IMR-90 (cell line): ENCODE data around the gene SSBP2. TPM values are rescaled to one million over a fixed set of nuclear protein-coding genes. Genes with fewer than 3 reads are reported as not detected.

Experiments
- ATAC-seq: fragments of 200-7000 bp; cut with Tn5 transposase; 2 replicates; pipeline ENCODE4 v1.9.1; 2020; ENCODE audit warnings: low read depth, mild to moderate bottlenecking, moderate library complexity
- BruUV-seq: library from RNA; stranded (reverse); fragments of 400-500 nt; replicated peaks from 2 replicates; lab custom pipeline; 2021; lab: Mats Ljungman, UMichigan
- CTCF ChIA-PET: fragments of 300-600 bp; formaldehyde crosslinking; extraction: SDS; loops from one replicate; lab custom pipeline; 2021; ENCODE audit warnings: antibody characterized with exemption; lab: Yijun Ruan, JAX
- POLR2A ChIA-PET: fragments of 300-600 bp; sonication (Branson Sonifier 250); formaldehyde crosslinking; loops from one replicate; lab custom pipeline; 2022; ENCODE audit warnings: antibody characterized with exemption; ENCODE audit not compliant: unreplicated experiment; lab: Charles Lee
- DNase-seq: peaks from one replicate; pipeline ENCODE4 v3.0.0; 2013
- H2AFZ ChIP-seq: replicated peaks from 2 replicates; pipeline ENCODE3; 2013; ENCODE audit warnings: low read length, mild to moderate bottlenecking; ENCODE audit not compliant: poor library complexity
- H2AK5ac ChIP-seq: 2 replicates; pipeline ENCODE4 v1.6.1; 2013; ENCODE audit warnings: low read depth, low read length, inconsistent platforms
- H2AK9ac ChIP-seq: replicated peaks from 2 replicates; pipeline ENCODE3; 2013; ENCODE audit warnings: mild to moderate bottlenecking, low read depth, low read length, moderate library complexity; ENCODE audit not compliant: poor library complexity
- H2BK120ac ChIP-seq: 2 replicates; pipeline ENCODE4 v1.6.1; 2013; ENCODE audit warnings: low read depth, low read length, inconsistent platforms
- H2BK15ac ChIP-seq: 3 replicates; pipeline ENCODE4 v1.6.1; 2013; ENCODE audit warnings: low read depth, low read length, inconsistent platforms
- H2BK20ac ChIP-seq: 2 replicates; pipeline ENCODE4 v1.6.1; 2013; ENCODE audit warnings: low read depth, mild to moderate bottlenecking, inconsistent platforms, low read length, moderate library complexity
- H2BK5ac ChIP-seq: 2 replicates; pipeline ENCODE4 v1.6.1; 2013; ENCODE audit warnings: mild to moderate bottlenecking, low read depth, low read length, inconsistent platforms; ENCODE audit not compliant: poor library complexity, severe bottlenecking
- H3K14ac ChIP-seq: replicated peaks from 2 replicates; pipeline ENCODE4 v1.6.1; 2013; ENCODE audit warnings: low read depth, low read length, inconsistent platforms
- H3K18ac ChIP-seq: 2 replicates; pipeline ENCODE4 v1.6.1; 2013; ENCODE audit warnings: low read depth, low read length, control low read depth
- H3K23ac ChIP-seq: 2 replicates; pipeline ENCODE4 v1.6.1; 2013; ENCODE audit warnings: low read depth, low read length, inconsistent platforms
- H3K27ac ChIP-seq: 2 replicates; pipeline ENCODE4 v1.5.1; 2013; ENCODE audit warnings: mild to moderate bottlenecking, control low read depth, low read length; ENCODE audit not compliant: insufficient read depth
- H3K27me3 ChIP-seq: 2 replicates; pipeline ENCODE4 v1.6.1; 2013; ENCODE audit warnings: low read length; ENCODE audit not compliant: control insufficient read depth, insufficient read depth
- H3K36me3 ChIP-seq: 2 replicates; pipeline ENCODE4 v1.6.1; 2013; ENCODE audit warnings: low read length, mixed read lengths; ENCODE audit not compliant: control insufficient read depth, insufficient read depth
- H3K4ac ChIP-seq: 2 replicates; pipeline ENCODE4 v1.6.1; 2013; ENCODE audit warnings: low read depth, low read length, inconsistent platforms
- H3K4me1 ChIP-seq: 2 replicates; pipeline ENCODE4 v1.6.1; 2013; ENCODE audit warnings: low read length, mixed read lengths; ENCODE audit not compliant: control insufficient read depth, insufficient read depth
- H3K4me2 ChIP-seq: 2 replicates; pipeline ENCODE4 v1.6.1; 2013; ENCODE audit warnings: low read depth, mild to moderate bottlenecking, control low read depth, low read length, moderate library complexity
- H3K4me3 ChIP-seq: 2 replicates; pipeline ENCODE4 v1.5.1; 2013; ENCODE audit warnings: low read depth, mild to moderate bottlenecking, control low read depth, low read length, moderate library complexity; ENCODE audit not compliant: insufficient read depth
- H3K56ac ChIP-seq: 2 replicates; pipeline ENCODE4 v1.6.1; 2013; ENCODE audit warnings: low read length, inconsistent platforms; ENCODE audit not compliant: insufficient read depth; ENCODE audit errors: extremely low read depth
- H3K79me1 ChIP-seq, 2 experiments: 2 replicates each; pipeline ENCODE4 v1.6.1; 2013; ENCODE audit warnings: low read length in 2 of 2, inconsistent platforms in 1 of 2, low read depth in 1 of 2
- H3K9ac ChIP-seq: 2 replicates; pipeline ENCODE4 v1.6.1; 2013; ENCODE audit warnings: low read depth, low read length, control low read depth
- H3K9me1 ChIP-seq: 2 replicates; pipeline ENCODE4 v1.6.1; 2013; ENCODE audit warnings: low read length, inconsistent platforms; ENCODE audit not compliant: insufficient read depth
- H3K9me3 ChIP-seq: 2 replicates; pipeline ENCODE4 v1.6.1; 2013; ENCODE audit warnings: low read length; ENCODE audit not compliant: control insufficient read depth, insufficient read depth
- H4K20me1 ChIP-seq: 2 replicates; pipeline ENCODE4 v1.6.1; 2013; ENCODE audit warnings: low read length, inconsistent platforms; ENCODE audit not compliant: insufficient read depth
- H4K5ac ChIP-seq: 2 replicates; pipeline ENCODE4 v1.6.1; 2013; ENCODE audit warnings: mild to moderate bottlenecking, low read depth, low read length, control low read depth
- H4K8ac ChIP-seq, 2 experiments: 2 replicates each; pipeline ENCODE4 v1.6.1; 2013; ENCODE audit warnings: low read depth in 2 of 2, low read length in 2 of 2, control low read depth in 1 of 2, inconsistent platforms in 1 of 2
- H4K91ac ChIP-seq: 2 replicates; pipeline ENCODE4 v1.6.1; 2013; ENCODE audit warnings: low read depth, low read length, inconsistent platforms; ENCODE audit not compliant: insufficient read depth
- BHLHE40 ChIP-seq: fragments of 150-350 bp; IDR thresholded peaks from 2 replicates; pipeline ENCODE4 v1.6.1; 2016; ENCODE audit warnings: mild to moderate bottlenecking, low read depth, low read length
- CEBPB ChIP-seq: IDR thresholded peaks from 2 replicates; pipeline ENCODE4 v1.6.1; 2012; ENCODE audit warnings: low read depth, low read length, improper control_type of control experiment
- CHD1 ChIP-seq: IDR thresholded peaks from 2 replicates; pipeline ENCODE4 v1.6.1; 2012; ENCODE audit warnings: low read depth, low read length, improper control_type of control experiment
- ELK1 ChIP-seq: fragments of 150-350 bp; IDR thresholded peaks from 2 replicates; pipeline ENCODE4 v1.6.1; 2016; ENCODE audit warnings: low read depth, mild to moderate bottlenecking, low read length, moderate library complexity, borderline replicate concordance
- FOS ChIP-seq: fragments of 150-350 bp; IDR thresholded peaks from 2 replicates; pipeline ENCODE4 v1.6.1; 2016; ENCODE audit warnings: low read depth, low read length
- MAFK ChIP-seq: IDR thresholded peaks from 2 replicates; pipeline ENCODE4 v1.6.1; 2012; ENCODE audit warnings: low read depth, low read length, improper control_type of control experiment
- MAZ ChIP-seq: IDR thresholded peaks from 2 replicates; pipeline ENCODE4 v1.6.1; 2012; ENCODE audit warnings: low read depth, mild to moderate bottlenecking, low read length, improper control_type of control experiment, moderate library complexity, borderline replicate concordance
- MXI1 ChIP-seq: IDR thresholded peaks from 2 replicates; pipeline ENCODE4 v1.6.1; 2012; ENCODE audit warnings: low read depth, mild to moderate bottlenecking, low read length, moderate library complexity, borderline replicate concordance
- NFE2L2 ChIP-seq: fragments of 150-350 bp; IDR thresholded peaks from 2 replicates; pipeline ENCODE4 v1.6.1; 2016; ENCODE audit warnings: low read depth, mild to moderate bottlenecking, low read length
- POLR2A ChIP-seq: IDR thresholded peaks from 2 replicates; pipeline ENCODE4 v1.6.1; 2012; ENCODE audit warnings: mild to moderate bottlenecking, low read depth, low read length
- RAD21 ChIP-seq: IDR thresholded peaks from 2 replicates; pipeline ENCODE4 v1.6.1; 2012; ENCODE audit warnings: low read length, improper control_type of control experiment
- RCOR1 ChIP-seq: IDR thresholded peaks from 2 replicates; pipeline ENCODE4 v1.6.1; 2012; ENCODE audit warnings: mild to moderate bottlenecking, low read length, improper control_type of control experiment; ENCODE audit not compliant: insufficient replicate concordance
- RFX5 ChIP-seq: IDR thresholded peaks from 2 replicates; pipeline ENCODE4 v1.8.0; 2012; ENCODE audit warnings: low read depth, mild to moderate bottlenecking, low read length, moderate library complexity
- SMC3 ChIP-seq: fragments of 150-350 bp; IDR thresholded peaks from 2 replicates; pipeline ENCODE4 v1.6.1; 2016; ENCODE audit warnings: low read depth, mild to moderate bottlenecking, antibody characterized with exemption, low read length, moderate library complexity
- dilution Hi-C: fragments of 300-500 bp; cut with HindIII; formaldehyde crosslinking; loops from one replicate; pipeline ENCODE4 v1.14.3; 2018; ENCODE audit warnings: low sequenced_read_pairs; ENCODE audit not compliant: unreplicated experiment
- in situ Hi-C: fragments of 300-500 bp; cut with MboI; formaldehyde crosslinking; loops from 3 replicates; pipeline ENCODE4 v1.14.3; 2019; ENCODE audit warnings: low sequenced_read_pairs, inconsistent platforms, mixed read lengths
- intact Hi-C: fragments of 100-400 bp; cut with micrococcal nuclease; formaldehyde crosslinking; loops from 2 replicates; pipeline ENCODE4 v1.10.0; 2022
- polyA plus RNA-seq, 3 experiments: library from polyadenylated mRNA; depleted of rRNA; stranded (reverse); fragments of >200 nt; gene quantifications; 2 replicates each; pipeline ENCODE4 v1.2.3, GENCODE V29; 2012; ENCODE audit warnings: low replicate concordance in 1 of 3
- total RNA-seq: library from RNA; depleted of rRNA; stranded (reverse); fragments of >200 nt; gene quantifications from 2 replicates; pipeline ENCODE4 v1.2.3, GENCODE V29; 2012
- TF ChIP-seq, protein P1 (sequence below): fragments of 150-350 bp; IDR thresholded peaks from 2 replicates; pipeline ENCODE4 v1.6.1; 2017; ENCODE audit warnings: mild to moderate bottlenecking, antibody characterized with exemption, low read length, low read depth
- TF ChIP-seq, protein P2 (sequence below): conservative IDR thresholded peaks from 2 replicates; pipeline ENCODE4 v1.5.1; 2012; ENCODE audit warnings: mild to moderate bottlenecking, low read depth, low read length, improper control_type of control experiment

SSBP2 gene
- total and polyA plus RNA-seq, 2 of the 4 experiments (the other 2 are of a cell fraction): 38.4 to 42.7 TPM

GRCh38 chr5:81632679-81633078, 118.2 kb downstream of the SSBP2 start:
- CTCF ChIA-PET: interaction anchor here (0.6 kb wide), 1 partner anchor 99 kb away, joined by 3 read pairs; no protein-coding TSS in a partner anchor
- H3K4me2 ChIP-seq: no peak overlapping the region

More at GRCh38 chr5:81632679-81633078, 118.2 kb downstream of the SSBP2 start:
- no peak overlapping the region for H2BK20ac ChIP-seq
- no peak overlapping the region for H4K8ac ChIP-seq
- H3K4me1 ChIP-seq: peaks cover 1% of the 10 kb centered on the region; the same call in 1 of the 2 replicates
- H2BK120ac ChIP-seq: no peak overlapping the region
- peaks cover 0 to 8% of the 10 kb centered on the region in 2 experiments; a peak in 1 of 4 replicates for H3K79me1 ChIP-seq
- no peaks in the 10 kb centered on the region for H3K36me3 ChIP-seq
- H3K4me3 ChIP-seq: no peak overlapping the region
- in situ Hi-C loops (no loop called here), dilution Hi-C loops (no loop called here), intact Hi-C loops (no loop called here)
- no peak overlapping the region for H2BK15ac ChIP-seq
- H3K56ac ChIP-seq: no peak overlapping the region
- no peak overlapping the region for H3K23ac ChIP-seq
- POLR2A ChIA-PET: no interaction called here
- no peak overlapping the region for H3K14ac ChIP-seq
- H3K18ac ChIP-seq: no peak overlapping the region
- no peak overlapping the region for H2AK9ac ChIP-seq
- no peak overlapping the region for H3K4ac ChIP-seq
- no peak overlapping the region for H2BK5ac ChIP-seq
- H2AFZ ChIP-seq: no peak overlapping the region
- H2AK5ac ChIP-seq: no peak overlapping the region
- no peak overlapping the region for H3K27ac ChIP-seq
- H4K20me1 ChIP-seq: no peaks in the 10 kb centered on the region
- H3K27me3 ChIP-seq: no peaks in the 10 kb centered on the region
- ATAC-seq (no peak), DNase-seq (no peak)
- no TSS peak for BruUV-seq
- H3K9ac ChIP-seq: no peak overlapping the region
- no peaks in the 10 kb centered on the region; the same call in 1 of the 2 replicates for H3K9me1 ChIP-seq
- H4K91ac ChIP-seq: no peak overlapping the region
- no peak for TF ChIP-seq RCOR1
- TF ChIP-seq ELK1: no peak
- TF ChIP-seq, protein P1, sequence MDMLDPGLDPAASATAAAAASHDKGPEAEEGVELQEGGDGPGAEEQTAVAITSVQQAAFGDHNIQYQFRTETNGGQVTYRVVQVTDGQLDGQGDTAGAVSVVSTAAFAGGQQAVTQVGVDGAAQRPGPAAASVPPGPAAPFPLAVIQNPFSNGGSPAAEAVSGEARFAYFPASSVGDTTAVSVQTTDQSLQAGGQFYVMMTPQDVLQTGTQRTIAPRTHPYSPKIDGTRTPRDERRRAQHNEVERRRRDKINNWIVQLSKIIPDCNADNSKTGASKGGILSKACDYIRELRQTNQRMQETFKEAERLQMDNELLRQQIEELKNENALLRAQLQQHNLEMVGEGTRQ: no peak
- no peak for TF ChIP-seq NFE2L2
- no peak for TF ChIP-seq CEBPB
- TF ChIP-seq POLR2A: no peak
- TF ChIP-seq RFX5: no peak
- TF ChIP-seq FOS: no peak
- TF ChIP-seq SMC3: no peak
- TF ChIP-seq, protein P2, sequence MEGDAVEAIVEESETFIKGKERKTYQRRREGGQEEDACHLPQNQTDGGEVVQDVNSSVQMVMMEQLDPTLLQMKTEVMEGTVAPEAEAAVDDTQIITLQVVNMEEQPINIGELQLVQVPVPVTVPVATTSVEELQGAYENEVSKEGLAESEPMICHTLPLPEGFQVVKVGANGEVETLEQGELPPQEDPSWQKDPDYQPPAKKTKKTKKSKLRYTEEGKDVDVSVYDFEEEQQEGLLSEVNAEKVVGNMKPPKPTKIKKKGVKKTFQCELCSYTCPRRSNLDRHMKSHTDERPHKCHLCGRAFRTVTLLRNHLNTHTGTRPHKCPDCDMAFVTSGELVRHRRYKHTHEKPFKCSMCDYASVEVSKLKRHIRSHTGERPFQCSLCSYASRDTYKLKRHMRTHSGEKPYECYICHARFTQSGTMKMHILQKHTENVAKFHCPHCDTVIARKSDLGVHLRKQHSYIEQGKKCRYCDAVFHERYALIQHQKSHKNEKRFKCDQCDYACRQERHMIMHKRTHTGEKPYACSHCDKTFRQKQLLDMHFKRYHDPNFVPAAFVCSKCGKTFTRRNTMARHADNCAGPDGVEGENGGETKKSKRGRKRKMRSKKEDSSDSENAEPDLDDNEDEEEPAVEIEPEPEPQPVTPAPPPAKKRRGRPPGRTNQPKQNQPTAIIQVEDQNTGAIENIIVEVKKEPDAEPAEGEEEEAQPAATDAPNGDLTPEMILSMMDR: no peak
- TF ChIP-seq CHD1: no peak
- TF ChIP-seq BHLHE40: no peak
- TF ChIP-seq MAZ: no peak
- TF ChIP-seq MXI1: no peak
- TF ChIP-seq RAD21: no peak
- no peak for TF ChIP-seq MAFK
- no peak overlapping the region for H4K5ac ChIP-seq
- H3K9me3 ChIP-seq: no peaks in the 10 kb centered on the region
